HG02884 (cell line): ENCODE results near the gene TENT5C.

Source experiments
- ATAC-seq: cut with Tn5 transposase; IDR thresholded peaks from one replicate; pipeline ENCODE4 v1.9.1; 2021; ENCODE audit warnings: mild to moderate bottlenecking, moderate library complexity; ENCODE audit not compliant: unreplicated experiment

TENT5C gene

GRCh38 chr1:117671781-117672501 lies 66.1 kb downstream of the TENT5C start:
- no peak for ATAC-seq

- ATAC-seq = no peak
Observed at GRCh38 chr1:117672756-117673155, 66.9 kb downstream of the TENT5C start.

GRCh38 chr1:117673405-117673804 lies 67.6 kb downstream of the TENT5C start:
- ATAC-seq = no peak

- no peak for ATAC-seq
Observed at GRCh38 chr1:117674521-117675400, 68.9 kb downstream of the TENT5C start.

GRCh38 chr1:117675907-117676430 lies 70.1 kb downstream of the TENT5C start:
- ATAC-seq = no peak

- no peak for ATAC-seq
Observed at GRCh38 chr1:117676615-117677130, 70.8 kb downstream of the TENT5C start.
